Tibial artery (tissue), 4 donors: ENCODE data around the gene AOAH.

Experiments
- DNase-seq, 2 donors: peaks; one replicate each; pipeline ENCODE4 v3.0.0-alpha.2; 2019
- H3K27ac ChIP-seq, 2 donors: fragments of 200-600 bp; sonication (generic) in 1 of 2; 1 replicate in 1 of 2; 2 replicates in 1 of 2; pipeline ENCODE4 v1.5.1; 2018 to 2019; ENCODE audit warnings: mild to moderate bottlenecking in 1 of 2
- H3K27me3 ChIP-seq, 2 donors: fragments of 200-600 bp; sonication (generic) in 1 of 2; one replicate each; pipeline versions ENCODE4 v1.5.1 to v1.6.0; 2016 to 2019
- H3K36me3 ChIP-seq, 3 donors: fragments of 200-600 bp; sonication (generic) in 2 of 3; one replicate each; pipeline ENCODE4 v1.5.1; 2016 to 2019; ENCODE audit warnings: mild to moderate bottlenecking in 2 of 3
- H3K4me1 ChIP-seq, 4 donors: fragments of 200-600 bp; sonication (generic) in 2 of 4; 1 replicate in 3 of 4; 2 replicates in 1 of 4; pipeline ENCODE4 v1.5.1; 2016 to 2019
- H3K4me3 ChIP-seq, 2 donors: fragments of 200-600 bp; sonication (generic) in 1 of 2; 1 replicate in 1 of 2; 2 replicates in 1 of 2; pipeline ENCODE4 v1.5.1; 2018 to 2019; ENCODE audit warnings: mild to moderate bottlenecking in 2 of 2
- H3K9me3 ChIP-seq, 3 donors: fragments of 200-600 bp; sonication (generic) in 1 of 3; one replicate each; pipeline ENCODE4 v1.5.1; 2016 to 2019
- intact Hi-C: fragments of 100-400 bp; cut with DNase I; formaldehyde crosslinking; loops from one replicate; pipeline ENCODE4 v1.15.0; 2023; ENCODE audit warnings: low total_unique reads
- TF ChIP-seq, protein P1 (sequence below), 2 experiments: fragments of 200-600 bp in 1 of 2; fragments of 450-650 bp in 1 of 2; IDR thresholded peaks; one replicate each; pipeline ENCODE4 v1.5.1; 2017 to 2019; ENCODE audit warnings: antibody characterized with exemption in 2 of 2, mild to moderate bottlenecking in 1 of 2, moderate library complexity in 1 of 2

AOAH gene

DNA sequence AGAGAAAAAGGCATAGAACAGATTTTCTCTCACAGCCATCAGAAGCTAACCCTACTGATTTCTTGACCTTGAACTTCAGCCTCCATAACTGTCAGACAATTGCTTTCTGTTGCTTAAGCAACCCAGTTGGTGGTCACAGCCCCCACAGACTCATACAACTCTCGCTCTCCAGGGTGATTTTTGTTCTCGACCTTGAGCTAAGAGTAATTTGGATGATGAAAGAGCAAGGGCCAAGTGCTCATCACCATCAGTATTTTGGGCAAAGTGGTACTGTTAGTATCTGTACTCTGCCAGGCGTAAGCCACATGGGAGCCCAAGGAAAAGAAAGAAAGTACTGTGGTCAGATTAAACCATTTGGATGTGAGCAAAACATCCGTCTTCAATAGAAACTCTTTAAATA lies 81.9 kb downstream of the AOAH start:
- Histone ChIP-seq H3K4me3 (no peak overlapping the region), H3K36me3 (no peaks in the 10 kb centered on the region), H3K27me3 (no peaks in the 10 kb centered on the region), H3K9me3 (no peaks in the 10 kb centered on the region), H3K27ac (no peak overlapping the region), H3K4me1 (no peaks in the 10 kb centered on the region)
- TF ChIP-seq, protein P1, sequence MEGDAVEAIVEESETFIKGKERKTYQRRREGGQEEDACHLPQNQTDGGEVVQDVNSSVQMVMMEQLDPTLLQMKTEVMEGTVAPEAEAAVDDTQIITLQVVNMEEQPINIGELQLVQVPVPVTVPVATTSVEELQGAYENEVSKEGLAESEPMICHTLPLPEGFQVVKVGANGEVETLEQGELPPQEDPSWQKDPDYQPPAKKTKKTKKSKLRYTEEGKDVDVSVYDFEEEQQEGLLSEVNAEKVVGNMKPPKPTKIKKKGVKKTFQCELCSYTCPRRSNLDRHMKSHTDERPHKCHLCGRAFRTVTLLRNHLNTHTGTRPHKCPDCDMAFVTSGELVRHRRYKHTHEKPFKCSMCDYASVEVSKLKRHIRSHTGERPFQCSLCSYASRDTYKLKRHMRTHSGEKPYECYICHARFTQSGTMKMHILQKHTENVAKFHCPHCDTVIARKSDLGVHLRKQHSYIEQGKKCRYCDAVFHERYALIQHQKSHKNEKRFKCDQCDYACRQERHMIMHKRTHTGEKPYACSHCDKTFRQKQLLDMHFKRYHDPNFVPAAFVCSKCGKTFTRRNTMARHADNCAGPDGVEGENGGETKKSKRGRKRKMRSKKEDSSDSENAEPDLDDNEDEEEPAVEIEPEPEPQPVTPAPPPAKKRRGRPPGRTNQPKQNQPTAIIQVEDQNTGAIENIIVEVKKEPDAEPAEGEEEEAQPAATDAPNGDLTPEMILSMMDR (IDR thresholded peaks at IDR 0.05) = no peak
- intact Hi-C loops = no loop called here
- DNase-seq = no peak

DNA sequence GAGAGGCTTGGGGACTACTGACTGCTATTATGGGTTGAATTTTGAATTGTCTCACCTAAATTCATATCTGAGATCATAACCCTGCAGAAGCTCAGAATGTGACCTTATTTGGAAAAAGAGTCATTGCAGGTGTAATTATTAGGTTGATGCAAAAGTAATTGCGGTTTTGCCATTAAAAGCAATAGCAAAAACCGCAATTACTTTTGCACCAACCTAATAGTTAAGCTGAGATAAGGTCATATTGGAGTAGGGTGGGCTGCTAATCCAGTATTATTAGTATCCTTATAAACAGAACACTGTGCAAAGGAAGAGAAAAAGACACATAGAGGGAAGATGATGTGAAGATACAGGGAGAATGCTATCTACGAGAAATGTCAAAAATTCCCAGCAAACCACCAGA lies 82.3 kb downstream of the AOAH start:
- Histone ChIP-seq H3K27ac (no peak overlapping the region), H3K4me3 (no peak overlapping the region), H3K9me3 (no peaks in the 10 kb centered on the region), H3K4me1 (no peaks in the 10 kb centered on the region), H3K27me3 (no peaks in the 10 kb centered on the region), H3K36me3 (no peaks in the 10 kb centered on the region)
- no peak for DNase-seq
- TF ChIP-seq, protein P1 (IDR thresholded peaks at IDR 0.05) = no peak
- intact Hi-C loops = no loop called here

DNA sequence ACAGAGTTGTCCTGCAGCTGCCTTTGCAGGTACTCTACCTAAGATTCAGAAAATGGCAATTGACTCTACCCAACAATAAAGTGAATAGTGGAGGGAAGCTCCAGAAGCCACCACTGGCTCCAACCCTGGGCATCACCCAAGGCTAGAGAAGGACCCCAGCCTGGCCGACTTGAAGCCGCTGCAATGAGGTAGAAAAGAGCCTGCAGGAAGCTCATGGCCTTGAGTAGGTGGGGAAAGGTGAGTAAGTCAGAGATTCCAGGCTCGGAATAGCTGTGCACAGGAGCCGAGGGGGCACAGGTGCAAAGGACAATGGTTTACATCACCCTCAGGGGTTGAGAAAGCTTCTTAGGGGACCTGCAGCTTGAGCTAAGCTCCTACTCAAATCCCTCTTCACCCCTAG lies 83.6 kb downstream of the AOAH start:
- H3K4me3 ChIP-seq = no peak overlapping the region
- DNase-seq = no peak
- H3K27ac ChIP-seq = no peak overlapping the region
- intact Hi-C loops = no loop called here
- no peaks in the 10 kb centered on the region for H3K27me3 ChIP-seq
- H3K36me3 ChIP-seq = no peaks in the 10 kb centered on the region
- no peaks in the 10 kb centered on the region for H3K4me1 ChIP-seq
- TF ChIP-seq, protein P1 (IDR thresholded peaks at IDR 0.05) = no peak
- no peaks in the 10 kb centered on the region for H3K9me3 ChIP-seq

DNA sequence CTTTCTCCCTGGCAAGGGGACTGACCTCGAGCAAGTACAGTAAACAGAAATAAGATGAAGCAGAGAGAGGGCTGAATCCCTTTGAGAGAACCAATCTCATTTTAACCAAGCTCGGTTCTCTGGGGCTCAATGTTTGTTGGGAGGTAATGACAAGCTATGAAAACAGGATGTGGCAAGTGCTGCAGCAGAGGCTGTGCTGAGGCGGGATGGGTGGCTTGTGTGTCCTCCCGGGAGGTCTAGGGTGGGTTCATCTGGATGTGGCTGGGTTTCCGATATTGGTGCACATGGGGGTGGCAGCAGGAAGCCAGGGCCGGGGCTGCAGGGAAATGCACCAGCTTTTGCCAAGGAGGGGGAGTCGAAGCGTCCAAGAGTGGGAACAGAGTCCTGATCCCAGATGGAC lies 84.5 kb downstream of the AOAH start:
- TF ChIP-seq, protein P1 (IDR thresholded peaks at IDR 0.05) = no peak
- no peak overlapping the region for H3K27ac ChIP-seq
- H3K9me3 ChIP-seq = no peaks in the 10 kb centered on the region
- no peak overlapping the region for H3K4me3 ChIP-seq
- no peaks in the 10 kb centered on the region for H3K27me3 ChIP-seq
- no peaks in the 10 kb centered on the region for H3K4me1 ChIP-seq
- DNase-seq = no peak
- H3K36me3 ChIP-seq = no peaks in the 10 kb centered on the region
- intact Hi-C loops = no loop called here

DNA sequence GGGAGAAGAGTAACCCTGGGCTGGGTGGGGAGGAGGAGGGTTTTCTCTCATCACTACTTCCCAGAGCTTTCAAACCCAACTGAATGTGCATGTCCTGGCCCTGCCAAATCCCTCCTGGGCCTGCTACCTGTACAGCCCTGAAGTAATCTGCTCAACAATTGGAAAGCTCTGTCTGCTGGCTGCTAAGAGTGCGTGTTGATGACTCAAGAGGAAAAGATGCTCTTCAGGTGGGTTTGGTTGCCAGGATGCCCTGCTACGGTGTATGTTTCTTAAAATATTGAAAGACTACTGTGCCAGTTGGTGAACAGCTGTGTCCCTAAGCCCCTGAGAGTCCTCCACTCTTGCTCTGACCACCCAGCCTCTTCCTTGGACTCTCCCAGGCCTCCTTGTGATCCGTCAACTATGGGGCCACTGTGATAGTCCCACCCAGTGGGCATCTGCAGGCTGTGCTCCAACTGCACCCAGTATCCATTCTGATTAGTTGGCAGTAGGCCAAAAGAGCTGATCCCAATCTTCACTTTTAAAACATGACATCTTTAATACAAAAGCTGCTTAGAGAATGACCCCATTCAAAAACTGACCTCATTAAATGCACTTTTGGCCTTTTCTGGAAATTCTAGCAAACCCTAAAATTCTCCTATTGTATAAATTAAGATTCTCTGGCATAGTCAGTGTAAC lies 85.6 kb downstream of the AOAH start:
- Histone ChIP-seq H3K27ac (no peak overlapping the region), H3K27me3 (no peaks in the 10 kb centered on the region), H3K36me3 (no peaks in the 10 kb centered on the region), H3K4me1 (no peaks in the 10 kb centered on the region), H3K9me3 (no peaks in the 10 kb centered on the region), H3K4me3 (no peak overlapping the region)
- intact Hi-C loops = no loop called here
- TF ChIP-seq, protein P1 (IDR thresholded peaks at IDR 0.05) = no peak
- DNase-seq = no peak

DNA sequence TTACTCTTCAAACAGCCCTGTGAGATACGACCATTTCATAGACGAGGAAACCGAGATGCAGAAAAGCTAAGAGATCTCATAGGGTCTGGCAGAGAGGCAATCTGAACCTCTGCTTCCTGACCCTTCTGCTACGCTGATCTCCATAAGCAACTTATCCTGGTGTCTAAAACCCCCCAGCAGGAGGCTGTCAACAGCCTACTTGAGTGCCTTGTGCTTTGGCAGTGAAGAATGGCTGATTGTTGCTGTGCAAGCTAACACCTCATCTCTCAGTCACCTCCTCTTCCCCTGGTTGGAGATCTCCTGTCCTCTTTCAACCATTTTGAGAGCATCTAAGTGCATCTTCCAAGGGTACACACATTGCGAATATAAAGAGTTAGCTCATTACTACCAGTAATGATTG lies 86.2 kb downstream of the AOAH start:
- Histone ChIP-seq H3K27me3 (no peaks in the 10 kb centered on the region), H3K4me3 (no peak overlapping the region), H3K9me3 (no peaks in the 10 kb centered on the region), H3K36me3 (no peaks in the 10 kb centered on the region), H3K4me1 (no peaks in the 10 kb centered on the region), H3K27ac (no peak overlapping the region)
- DNase-seq = no peak
- TF ChIP-seq, protein P1 (IDR thresholded peaks at IDR 0.05) = no peak
- intact Hi-C loops = no loop called here
